HG03159 (cell line): ENCODE measurements around the gene POLE.
A peak's percentile ranks its signal among the peaks of the same experiment; 100 is the strongest.

Source experiments
- ATAC-seq: cut with Tn5 transposase; IDR thresholded peaks from one replicate; pipeline ENCODE4 v1.9.1; 2021; ENCODE audit warnings: mild to moderate bottlenecking, moderate library complexity; ENCODE audit not compliant: unreplicated experiment

POLE gene

GRCh38 chr12:132617135-132617701 lies 69.9 kb downstream of the POLE start:
- ATAC-seq = no peak

- ATAC-seq = no peak
These were observed 71.5 kb downstream of the POLE start for GRCh38 chr12:132615579-132616038.

DNA sequence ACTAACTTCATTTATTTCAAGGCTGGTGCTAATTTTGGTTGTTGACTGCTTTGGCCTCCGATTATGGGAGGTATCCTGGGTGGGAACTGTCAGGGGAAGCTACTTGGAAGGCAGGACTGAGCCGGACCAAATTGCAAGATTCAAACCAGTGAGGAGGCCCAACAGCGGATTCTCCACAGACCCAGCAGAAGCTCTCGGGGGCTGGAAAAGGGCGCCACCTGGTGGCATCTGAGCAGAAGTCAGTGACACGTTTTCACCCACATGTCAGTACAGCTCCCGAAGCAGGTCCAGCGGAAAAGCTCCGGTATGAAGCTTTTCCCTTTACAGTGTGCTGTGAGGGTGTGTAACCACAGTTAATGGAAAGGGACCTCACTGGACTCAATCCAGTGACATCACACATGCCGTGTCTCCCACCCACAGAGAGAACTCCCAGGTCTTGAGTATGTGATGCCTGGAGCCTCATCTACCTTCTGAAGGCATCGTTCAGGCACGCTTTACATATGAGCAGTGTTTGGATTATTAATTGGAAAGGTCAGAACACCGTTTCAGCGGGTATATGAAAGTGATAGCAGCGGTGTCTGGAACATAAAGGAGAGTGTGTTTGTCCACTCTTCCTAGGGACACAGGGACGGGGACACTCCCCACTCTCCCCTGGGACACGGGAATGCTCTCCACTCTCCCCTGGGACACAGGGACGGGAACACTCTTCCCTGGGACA lies 72.1 kb downstream of the POLE start:
- ATAC-seq = peak; percentile 57

GRCh38 chr12:132614029-132614428 lies 73.1 kb downstream of the POLE start:
- no peak for ATAC-seq

- ATAC-seq = no peak
These were observed 75.5 kb downstream of the POLE start for GRCh38 chr12:132611620-132612019.

DNA sequence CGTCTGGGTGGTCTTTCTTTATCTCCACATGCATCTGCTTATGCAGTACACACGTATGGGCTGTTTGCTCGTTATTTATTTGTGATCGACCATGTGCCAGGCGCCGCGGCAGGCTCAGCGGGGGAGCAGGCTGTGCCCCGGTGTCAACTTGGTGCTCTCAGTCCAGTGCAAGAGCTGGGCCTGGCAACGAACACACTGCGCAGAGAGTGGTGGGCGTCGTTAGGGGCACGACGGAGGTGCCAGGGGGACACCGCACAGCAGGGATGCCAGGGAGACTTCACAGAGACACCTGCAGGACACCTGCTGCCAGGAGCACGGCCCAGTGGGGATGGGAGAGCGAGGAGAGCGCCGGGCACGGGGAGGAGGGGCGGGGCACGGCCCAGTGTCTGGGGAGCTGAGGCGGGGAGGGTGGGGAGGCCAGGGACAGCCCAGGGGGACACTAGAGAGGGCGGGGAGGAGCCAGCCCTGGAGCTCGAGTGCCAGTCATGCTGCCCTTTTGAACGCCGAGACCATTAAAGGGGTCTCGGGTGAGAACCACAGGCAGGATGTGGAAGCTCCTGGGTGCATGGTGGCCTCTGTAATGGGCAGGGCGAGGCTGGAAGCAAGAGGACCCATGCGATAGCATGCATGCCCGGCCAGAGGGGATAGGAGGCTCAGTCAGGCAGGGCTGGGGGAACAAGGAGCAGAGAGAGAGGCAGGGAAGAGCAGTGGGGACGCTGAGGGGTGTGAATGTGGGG lies 76.1 kb downstream of the POLE start:
- ATAC-seq = no peak

- ATAC-seq = no peak
These were observed 76.9 kb downstream of the POLE start, which contains the start of gene LRCOL1 for GRCh38 chr12:132610051-132610759. LRCOL1 (minus strand) TSS chr12:132610582; CDS start chr12:132606251, 4,331 bp downstream.

- ATAC-seq = no peak
These were observed 78.6 kb downstream of the POLE start for GRCh38 chr12:132608231-132609171.

DNA sequence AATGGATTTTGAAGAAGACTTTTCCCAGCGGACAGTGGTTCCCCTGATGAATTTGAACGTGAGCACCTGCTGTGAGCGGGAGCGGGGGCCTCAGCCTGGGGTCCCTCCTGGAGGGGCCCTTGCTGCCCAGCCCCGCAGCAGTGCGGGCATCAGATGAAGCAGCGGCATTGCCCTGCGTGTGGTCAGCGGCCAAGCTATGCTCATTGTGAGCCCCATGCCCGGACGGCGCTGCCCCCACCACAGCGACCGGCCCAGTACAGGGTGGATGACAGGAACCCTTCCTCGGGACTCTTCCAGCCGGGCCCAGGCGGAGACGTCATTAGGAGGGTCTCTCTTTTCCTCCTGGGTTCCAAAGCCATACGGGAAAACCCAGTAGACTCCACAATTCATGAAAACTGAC lies 80.2 kb downstream of the POLE start:
- no peak for ATAC-seq

GRCh38 chr12:132606466-132606865 lies 80.7 kb downstream of the POLE start:
- no peak for ATAC-seq

DNA sequence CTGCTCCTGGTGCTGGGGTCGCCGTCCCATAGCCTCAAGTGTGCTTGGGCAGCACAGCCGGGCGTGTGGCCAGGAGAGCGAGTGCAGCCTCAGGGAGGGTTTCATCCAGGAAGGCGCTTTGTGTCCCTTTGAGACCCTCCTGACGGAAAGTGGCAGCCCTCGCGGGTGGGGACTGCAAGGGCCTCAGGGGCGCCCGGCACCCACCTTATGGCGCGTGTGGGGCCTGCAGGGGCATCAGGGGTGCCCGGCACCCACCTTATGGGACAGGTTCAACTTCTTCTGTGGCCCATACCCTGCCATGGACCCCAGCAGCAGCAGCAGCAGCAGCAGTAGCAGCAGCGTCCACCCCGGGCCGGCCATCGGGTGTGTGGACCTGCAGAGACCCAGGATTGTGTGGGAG lies 81.2 kb downstream of the POLE start:
- ATAC-seq = no peak

DNA sequence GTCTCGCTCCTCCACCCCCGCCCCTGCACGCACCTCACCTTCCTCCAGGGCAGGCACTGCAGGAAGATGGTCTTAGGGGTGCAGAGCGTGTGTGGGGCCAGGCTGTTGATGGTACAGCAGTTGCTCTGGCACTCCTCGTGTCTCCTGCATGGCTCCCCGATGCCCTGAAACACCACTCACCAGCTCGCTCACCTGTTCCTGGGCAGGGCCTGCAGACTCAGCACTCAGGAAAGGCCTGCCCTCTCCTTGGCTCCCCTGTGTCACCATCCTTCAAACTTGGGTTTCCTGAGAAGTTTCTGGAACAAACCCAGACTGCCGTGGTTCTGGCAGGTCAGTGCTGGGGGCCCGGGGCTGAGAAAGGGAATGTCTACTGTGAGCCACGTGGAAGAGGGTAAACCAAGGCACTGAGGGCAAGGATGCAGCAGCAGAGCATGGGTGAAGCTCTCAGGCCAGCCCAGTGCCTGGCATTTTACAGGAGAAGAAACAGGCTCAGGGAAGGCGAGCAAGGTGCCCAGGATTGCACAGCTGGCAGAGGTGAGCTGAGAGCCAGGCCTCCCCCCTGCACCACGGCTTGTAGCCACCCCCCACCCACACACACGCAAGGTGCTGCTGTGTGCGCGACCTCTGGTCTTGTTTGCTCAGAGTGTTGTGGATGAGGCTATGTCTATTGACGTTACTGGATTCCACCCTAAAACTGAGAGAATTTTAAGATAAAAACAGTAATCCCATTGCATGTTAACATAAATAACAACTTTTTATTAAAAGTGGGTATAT lies 82.3 kb downstream of the POLE start:
- ATAC-seq = no peak

- no peak for ATAC-seq
These were observed 83.0 kb downstream of the POLE start for GRCh38 chr12:132604151-132604618.

GRCh38 chr12:132603240-132604150 lies 83.6 kb downstream of the POLE start:
- no peak for ATAC-seq

- ATAC-seq = no peak
These were observed 84.4 kb downstream of the POLE start for GRCh38 chr12:132602572-132603239.

GRCh38 chr12:132601171-132601883 lies 85.8 kb downstream of the POLE start:
- no peak for ATAC-seq
